ENCODE data around the gene MINDY3. TPM values are rescaled to one million over a fixed set of nuclear protein-coding genes. Genes with fewer than 3 reads are reported as not detected.
"Not testable (repeated sequence)": the region's sequence is repeated elsewhere in the genome, so short reads cannot be mapped to it uniquely, and the experiment has no call there.

The MINDY3 gene
- total RNA-seq, 2 experiments from 2014 or later: 11.5 to 12.8 TPM

DNA sequence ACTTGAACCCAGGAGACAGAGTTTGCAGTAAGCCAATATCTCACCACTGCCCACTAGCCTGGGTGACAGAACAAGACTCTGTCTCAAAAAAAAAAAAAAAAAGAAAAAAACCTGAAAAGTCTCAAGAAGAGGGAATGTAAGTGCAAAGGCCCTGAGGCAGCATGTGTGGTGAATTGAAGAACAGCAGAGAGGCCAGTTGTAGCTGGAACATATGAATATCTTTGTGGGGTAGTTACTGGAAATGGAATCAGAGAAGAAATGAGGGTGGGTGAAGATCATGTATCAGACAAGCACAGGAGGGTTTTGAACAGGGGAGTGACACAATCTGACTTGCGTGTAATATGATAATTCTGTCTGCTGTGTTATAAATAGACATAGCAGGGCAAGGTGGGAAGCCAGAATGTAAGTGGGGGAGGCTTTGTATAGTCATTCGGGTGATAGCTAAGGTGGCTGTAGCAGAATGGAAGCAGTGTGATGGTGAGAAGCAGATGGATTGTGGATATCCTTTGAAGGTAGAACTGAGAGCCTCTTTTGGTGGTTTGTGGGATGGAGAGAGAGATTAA lies 95.3 kb downstream of the MINDY3 start:
- Mint-ChIP-seq H3K27me3 (peaks cover 2% of the 10 kb centered on the region), H3K9me3 (ENCODE audit: low read depth) (peaks cover 15% of the 10 kb centered on the region), H3K4me3 (no peak overlapping the region), H3K36me3 (ENCODE audit: low read depth) (peaks cover 5% of the 10 kb centered on the region), H3K27ac (no peak overlapping the region), H3K4me1 (no peaks in the 10 kb centered on the region)
- ATAC-seq (no peak), DNase-seq (no peak)
- intact Hi-C loops (cut with DNase I, micrococcal nuclease): no loop called here
- ChIA-PET CTCF (no interaction called here), POLR2A (no interaction called here)

DNA sequence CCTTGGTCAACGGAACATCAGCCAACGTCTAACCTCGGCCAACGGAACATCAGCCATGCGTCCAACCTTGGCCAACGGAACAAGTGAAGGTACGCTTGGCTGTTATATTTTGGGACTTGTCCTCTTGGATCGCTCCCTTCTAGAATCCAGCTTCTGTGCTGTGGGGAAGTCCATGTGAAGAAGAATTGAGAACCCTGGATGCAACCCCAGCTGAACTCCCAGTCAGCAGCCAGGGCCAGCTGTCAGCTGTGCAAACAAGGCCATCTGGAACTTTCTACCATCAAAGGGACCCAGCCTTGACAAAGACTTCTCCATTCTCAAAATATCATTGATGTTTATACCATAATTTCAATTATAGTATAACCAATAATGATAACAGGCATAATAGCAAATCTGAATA lies 97.3 kb downstream of the MINDY3 start:
- Mint-ChIP-seq H3K4me3 (no peak overlapping the region), H3K36me3 (ENCODE audit: low read depth) (no peaks in the 10 kb centered on the region), H3K27ac (no peak overlapping the region), H3K27me3 (peaks cover 2% of the 10 kb centered on the region), H3K4me1 (no peaks in the 10 kb centered on the region), H3K9me3 (ENCODE audit: low read depth) (peaks cover 15% of the 10 kb centered on the region)
- ChIA-PET POLR2A (no interaction called here), CTCF (interaction anchor here (1.2 kb wide), 1 partner anchor 18 kb away, joined by 4 read pairs; no protein-coding TSS in a partner anchor)
- intact Hi-C loops (cut with DNase I, micrococcal nuclease): no loop called here
- ATAC-seq: no peak
- DNase-seq: no peak

DNA sequence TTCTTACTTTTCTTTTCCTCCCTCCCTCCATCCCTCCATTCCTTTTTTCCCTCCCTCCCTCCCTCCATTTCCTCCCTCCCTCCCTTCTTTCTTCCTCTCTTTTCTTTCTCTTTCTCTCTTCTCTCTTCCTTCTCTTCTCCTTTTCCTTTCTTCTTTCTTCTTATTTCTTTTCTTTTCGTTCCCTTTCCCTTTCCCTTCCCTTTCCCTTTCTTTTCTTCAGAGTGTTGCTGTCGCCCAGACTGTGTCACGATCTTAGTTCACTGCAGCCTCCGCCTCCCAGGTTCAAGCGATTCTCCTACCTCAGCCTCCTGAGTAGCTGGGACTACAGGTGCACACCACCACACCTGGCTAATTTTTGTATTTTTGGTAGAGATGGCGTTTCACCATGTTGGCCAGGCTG lies 98.1 kb downstream of the MINDY3 start:
- intact Hi-C loops (cut with DNase I, micrococcal nuclease); POLR2A ChIA-PET; H3K36me3 Mint-ChIP-seq (ENCODE audit: low read depth); H3K4me1 Mint-ChIP-seq; H3K27ac Mint-ChIP-seq; CTCF ChIA-PET; H3K4me3 Mint-ChIP-seq; ATAC-seq; DNase-seq; H3K27me3 Mint-ChIP-seq: not testable (repeated sequence)
- H3K9me3 Mint-ChIP-seq (ENCODE audit: low read depth): peaks cover 14% of the 10 kb centered on the region

DNA sequence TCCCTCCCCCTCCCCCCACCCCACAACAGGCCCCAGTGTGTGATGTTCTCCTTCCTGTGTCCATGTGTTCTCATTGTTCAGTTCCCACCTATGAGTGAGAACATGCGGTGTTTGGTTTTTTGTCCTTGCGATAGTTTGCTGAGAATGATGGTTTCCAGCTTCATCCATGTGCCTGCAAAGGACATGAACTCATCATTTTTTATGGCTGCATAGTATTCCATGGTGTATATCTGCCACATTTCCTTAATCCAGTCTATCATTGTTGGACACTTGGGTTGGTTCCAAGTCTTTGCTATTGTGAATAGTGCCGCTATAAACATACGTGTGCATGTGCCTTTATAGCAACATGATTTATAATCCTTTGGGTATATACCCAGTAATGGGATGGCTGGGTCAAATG lies 99.1 kb downstream of the MINDY3 start:
- H3K4me1 Mint-ChIP-seq; H3K27ac Mint-ChIP-seq; H3K27me3 Mint-ChIP-seq; H3K4me3 Mint-ChIP-seq; intact Hi-C loops (cut with DNase I, micrococcal nuclease); DNase-seq; H3K36me3 Mint-ChIP-seq (ENCODE audit: low read depth); POLR2A ChIA-PET; CTCF ChIA-PET; ATAC-seq: not testable (repeated sequence)
- peaks cover 13% of the 10 kb centered on the region for H3K9me3 Mint-ChIP-seq (ENCODE audit: low read depth)

DNA sequence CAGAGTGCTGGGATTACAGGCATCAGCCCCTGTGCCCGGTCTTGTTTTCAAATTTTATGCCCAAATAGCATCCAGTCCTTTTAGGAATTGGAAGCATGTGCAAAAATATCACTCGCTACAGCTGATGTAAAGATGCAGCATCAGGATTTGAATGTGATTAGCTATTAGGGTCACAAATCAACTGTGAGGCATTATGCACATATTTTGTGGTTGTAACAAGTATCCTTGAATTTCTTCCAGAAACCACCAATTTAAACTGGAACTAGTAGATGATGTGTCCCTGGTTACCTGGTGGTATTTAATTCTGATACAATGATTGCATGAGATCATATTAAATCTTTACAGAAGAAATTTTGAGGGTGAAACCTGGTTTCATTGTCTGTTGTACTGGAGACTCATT lies 99.6 kb downstream of the MINDY3 start:
- H3K9me3 Mint-ChIP-seq (ENCODE audit: low read depth): peaks cover 13% of the 10 kb centered on the region
- peaks cover 10% of the 10 kb centered on the region for H3K27me3 Mint-ChIP-seq
- CTCF ChIA-PET: no interaction called here
- ATAC-seq (no peak), DNase-seq (no peak)
- POLR2A ChIA-PET: no interaction called here
- no peaks in the 10 kb centered on the region for H3K4me1 Mint-ChIP-seq
- no peaks in the 10 kb centered on the region for H3K36me3 Mint-ChIP-seq (ENCODE audit: low read depth)
- no peak overlapping the region for H3K27ac Mint-ChIP-seq
- H3K4me3 Mint-ChIP-seq: no peak overlapping the region
- intact Hi-C loops (cut with DNase I, micrococcal nuclease): no loop called here

DNA sequence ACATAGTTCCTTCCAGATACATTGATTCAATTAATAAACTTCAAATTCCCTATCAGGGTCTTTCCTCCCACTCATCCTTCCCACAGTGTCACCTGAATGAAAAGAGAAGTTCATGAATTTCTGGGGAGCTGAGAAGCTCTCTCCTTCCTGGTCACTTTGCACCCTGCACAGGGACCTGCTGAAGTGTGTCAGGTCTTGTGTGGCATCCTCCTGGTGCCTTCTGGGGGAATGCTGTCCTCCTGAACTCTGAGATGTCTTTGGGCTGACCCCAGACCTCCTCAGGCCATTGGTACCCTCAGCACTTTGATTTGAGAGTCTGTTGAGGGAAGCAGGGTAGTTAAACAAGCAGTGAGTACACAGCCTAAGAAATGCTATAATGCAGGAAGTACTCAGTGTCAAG lies 101.0 kb downstream of the MINDY3 start:
- CTCF ChIA-PET: no interaction called here
- H3K27me3 Mint-ChIP-seq: peaks cover 13% of the 10 kb centered on the region
- DNase-seq (no peak), ATAC-seq (no peak)
- POLR2A ChIA-PET: no interaction called here
- H3K4me1 Mint-ChIP-seq: no peaks in the 10 kb centered on the region
- intact Hi-C loops (cut with DNase I, micrococcal nuclease): no loop called here
- peaks cover 7% of the 10 kb centered on the region for H3K9me3 Mint-ChIP-seq (ENCODE audit: low read depth)
- no peaks in the 10 kb centered on the region for H3K36me3 Mint-ChIP-seq (ENCODE audit: low read depth)
- H3K4me3 Mint-ChIP-seq: no peak overlapping the region
- no peak overlapping the region for H3K27ac Mint-ChIP-seq

DNA sequence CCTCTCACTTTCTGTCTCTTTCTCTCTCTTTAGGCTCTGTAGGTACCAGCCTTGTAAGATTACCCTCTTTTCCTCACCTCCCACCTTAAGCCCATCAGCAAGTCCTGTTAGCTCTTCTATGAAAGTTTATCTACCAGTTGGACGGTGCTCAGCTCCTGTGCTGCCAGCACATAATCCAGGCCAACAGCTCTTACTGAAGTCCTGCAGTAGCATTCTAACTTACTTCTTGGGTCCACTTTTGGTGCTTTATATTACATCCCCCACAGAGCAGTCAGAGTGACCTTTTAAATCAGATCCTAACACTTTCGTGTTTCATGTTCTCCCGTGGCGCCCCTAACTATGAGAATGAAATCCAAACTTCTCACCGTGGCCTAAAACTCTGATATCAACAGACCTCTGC lies 101.7 kb downstream of the MINDY3 start:
- Mint-ChIP-seq H3K36me3 (ENCODE audit: low read depth) (no peaks in the 10 kb centered on the region), H3K4me3 (no peak overlapping the region)
- intact Hi-C loops (cut with DNase I, micrococcal nuclease): no loop called here

DNA sequence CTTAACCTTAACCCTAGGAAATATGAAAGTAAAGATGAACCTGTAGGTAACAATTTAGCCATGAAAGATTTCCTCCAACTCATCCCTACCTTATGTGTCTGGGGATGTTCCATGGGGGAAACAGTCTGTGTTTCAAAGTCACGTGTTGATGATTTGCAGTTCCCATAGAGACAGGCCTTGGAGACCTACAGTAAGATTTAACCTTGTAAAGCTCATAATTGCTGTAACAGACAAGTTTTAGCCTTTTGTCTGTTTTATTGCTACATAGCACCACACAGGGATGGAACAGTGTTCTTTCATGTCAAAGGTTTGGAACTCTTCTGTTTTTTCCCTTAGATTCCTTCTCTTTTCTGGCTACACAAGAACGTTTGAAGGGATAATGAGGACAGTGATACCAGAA lies 105.4 kb downstream of the MINDY3 start:
- ATAC-seq (no peak), DNase-seq (no peak)
- Mint-ChIP-seq H3K27ac (no peak overlapping the region), H3K27me3 (peaks cover 23% of the 10 kb centered on the region), H3K4me1 (no peaks in the 10 kb centered on the region), H3K4me3 (no peak overlapping the region), H3K9me3 (ENCODE audit: low read depth) (no peaks in the 10 kb centered on the region), H3K36me3 (ENCODE audit: low read depth) (no peaks in the 10 kb centered on the region)
- ChIA-PET CTCF (interaction anchor here (0.7 kb wide), 1 partner anchor 509 kb away, joined by 3 read pairs; no protein-coding TSS in a partner anchor), POLR2A (no interaction called here)
- intact Hi-C loops (cut with DNase I, micrococcal nuclease): no loop called here

More for the DNA sequence above, 101.7 kb downstream of the MINDY3 start:
- Mint-ChIP-seq H3K27me3 (peaks cover 13% of the 10 kb centered on the region), H3K4me1 (no peaks in the 10 kb centered on the region), H3K9me3 (ENCODE audit: low read depth) (peaks cover 7% of the 10 kb centered on the region), H3K27ac (no peak overlapping the region)
- ChIA-PET POLR2A (no interaction called here), CTCF (no interaction called here)
- DNase-seq: no peak
- no peak for ATAC-seq

DNA sequence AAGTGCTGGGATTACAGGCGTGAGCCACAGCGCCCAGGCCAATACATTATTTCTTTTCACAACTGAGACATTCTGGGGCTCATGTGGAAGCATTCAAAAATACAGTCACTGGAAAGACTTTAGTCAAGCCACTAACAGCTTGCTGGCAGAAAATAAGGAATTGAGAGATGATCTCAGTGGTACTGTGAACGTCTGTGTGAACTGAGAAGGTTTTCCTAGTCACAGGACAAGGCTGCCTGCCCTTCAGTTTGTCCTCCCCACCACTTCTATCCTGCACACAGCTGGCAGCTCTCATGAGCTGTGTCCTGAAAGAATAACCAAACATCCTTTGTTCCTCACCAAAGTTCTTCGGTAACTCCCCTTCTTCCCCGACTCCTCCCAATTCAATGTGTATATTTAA lies 109.3 kb downstream of the MINDY3 start:
- ATAC-seq (no peak), DNase-seq (no peak)
- intact Hi-C loops (cut with DNase I, micrococcal nuclease): no loop called here
- H3K27ac Mint-ChIP-seq: no peak overlapping the region
- H3K4me3 Mint-ChIP-seq: no peak overlapping the region
- no peaks in the 10 kb centered on the region for H3K36me3 Mint-ChIP-seq (ENCODE audit: low read depth)
- ChIA-PET POLR2A (no interaction called here), CTCF (interaction anchor here (0.6 kb wide), 1 partner anchor 106 kb away, joined by 3 read pairs; no protein-coding TSS in a partner anchor)
- peaks cover 16% of the 10 kb centered on the region for H3K27me3 Mint-ChIP-seq
- H3K9me3 Mint-ChIP-seq (ENCODE audit: low read depth): no peaks in the 10 kb centered on the region
- H3K4me1 Mint-ChIP-seq: no peaks in the 10 kb centered on the region

DNA sequence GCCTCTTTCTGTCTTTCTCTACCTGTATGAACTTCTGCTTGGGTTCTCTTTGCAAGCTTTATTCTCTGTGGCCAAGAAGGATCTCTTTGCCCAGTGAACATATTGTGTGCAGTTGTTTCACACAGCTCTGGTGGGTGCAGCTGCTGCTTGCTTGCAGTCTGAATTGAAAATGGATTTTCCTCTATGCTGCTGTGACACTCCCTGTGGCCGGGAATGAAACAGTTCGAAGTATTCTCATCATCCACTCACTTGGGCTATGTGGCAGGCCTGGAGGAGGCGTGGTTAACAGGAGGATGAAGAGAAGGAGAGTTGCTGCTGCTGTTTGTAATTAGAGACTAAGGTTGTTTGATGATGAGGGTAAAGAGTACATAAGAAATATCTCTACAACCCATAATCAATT lies 112.2 kb downstream of the MINDY3 start:
- no peaks in the 10 kb centered on the region for H3K36me3 Mint-ChIP-seq (ENCODE audit: low read depth)
- CTCF ChIA-PET: interaction anchor here (0.8 kb wide), 1 partner anchor 20 kb away, joined by 3 read pairs; no protein-coding TSS in a partner anchor
- no peaks in the 10 kb centered on the region for H3K9me3 Mint-ChIP-seq (ENCODE audit: low read depth)
- POLR2A ChIA-PET: no interaction called here
- no peak overlapping the region for H3K27ac Mint-ChIP-seq
- DNase-seq (no peak), ATAC-seq (no peak)
- H3K4me3 Mint-ChIP-seq: no peak overlapping the region
- H3K4me1 Mint-ChIP-seq: no peaks in the 10 kb centered on the region
- intact Hi-C loops (cut with DNase I, micrococcal nuclease): loop anchor here in 1 of 2 experiments (10.0 kb wide), 1 partner anchor 313 kb away; no protein-coding TSS in a partner anchor
- H3K27me3 Mint-ChIP-seq: peaks cover 14% of the 10 kb centered on the region

DNA sequence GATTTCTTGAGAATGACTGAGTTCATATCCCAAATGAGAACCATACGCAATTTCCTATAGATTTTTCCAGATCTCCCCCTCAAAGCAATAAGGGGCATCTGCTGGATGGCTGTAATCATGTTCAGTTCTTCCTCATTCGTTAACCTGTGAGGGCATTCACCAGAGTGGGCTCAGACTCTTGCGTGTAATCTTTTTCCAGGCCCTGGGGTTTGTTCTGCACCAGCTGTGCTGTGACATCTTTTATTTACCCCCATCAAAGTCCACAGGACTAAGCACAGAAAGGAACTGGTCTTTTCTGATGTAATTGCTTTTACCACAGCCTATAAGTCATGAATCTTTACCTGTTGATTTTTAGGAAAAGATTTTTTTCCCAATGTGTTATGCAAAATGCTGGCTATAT lies 112.7 kb downstream of the MINDY3 start:
- intact Hi-C loops (cut with DNase I, micrococcal nuclease): loop anchor here in 1 of 2 experiments (10.0 kb wide), 1 partner anchor 313 kb away; no protein-coding TSS in a partner anchor
- no peak for ATAC-seq
- no peak overlapping the region for H3K27ac Mint-ChIP-seq

DNA sequence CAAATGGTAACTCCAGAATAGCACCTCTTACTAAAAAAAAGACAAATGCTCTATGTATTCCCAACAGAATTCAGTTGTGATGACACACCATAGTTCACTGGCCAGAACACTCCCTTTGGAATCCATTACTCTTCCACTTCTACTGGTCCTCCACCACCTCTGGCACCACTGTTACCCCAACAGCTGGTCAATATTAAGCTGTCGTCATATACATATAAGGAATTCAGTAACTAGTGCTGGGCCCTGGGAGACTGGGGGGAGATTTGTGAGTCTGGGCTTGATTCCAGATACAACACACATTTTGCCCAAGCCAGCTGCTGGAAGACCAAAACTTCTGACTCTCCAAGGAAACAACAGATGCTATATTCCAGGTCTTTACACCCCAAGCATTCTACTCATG lies 114.6 kb downstream of the MINDY3 start:
- no peaks in the 10 kb centered on the region for H3K36me3 Mint-ChIP-seq (ENCODE audit: low read depth)
- intact Hi-C loops (cut with DNase I, micrococcal nuclease): loop anchor here (2.0 to 10.0 kb wide), 2 partner anchors 311 kb away; no protein-coding TSS in a partner anchor
- no peak overlapping the region for H3K27ac Mint-ChIP-seq
- H3K27me3 Mint-ChIP-seq: peaks cover 4% of the 10 kb centered on the region
- no peak overlapping the region for H3K4me3 Mint-ChIP-seq
- ChIA-PET CTCF (interaction anchor here (1.1 kb wide), 1 partner anchor 12 kb away, joined by 4 read pairs; no protein-coding TSS in a partner anchor), POLR2A (no interaction called here)
- DNase-seq (no peak), ATAC-seq (no peak)
- H3K9me3 Mint-ChIP-seq (ENCODE audit: low read depth): no peaks in the 10 kb centered on the region
- H3K4me1 Mint-ChIP-seq: no peaks in the 10 kb centered on the region

More for the DNA sequence above, 112.7 kb downstream of the MINDY3 start:
- no peaks in the 10 kb centered on the region for H3K4me1 Mint-ChIP-seq
- ChIA-PET POLR2A (no interaction called here), CTCF (no interaction called here)
- no peak for DNase-seq
- peaks cover 11% of the 10 kb centered on the region for H3K27me3 Mint-ChIP-seq
- no peak overlapping the region for H3K4me3 Mint-ChIP-seq
- no peaks in the 10 kb centered on the region for H3K36me3 Mint-ChIP-seq (ENCODE audit: low read depth)
- H3K9me3 Mint-ChIP-seq (ENCODE audit: low read depth): no peaks in the 10 kb centered on the region
